HG03103 (cell line): ENCODE data around the gene THAP7.

ENCODE experiments used
- ATAC-seq: cut with Tn5 transposase; IDR thresholded peaks from one replicate; pipeline ENCODE4 v1.9.1; 2021; ENCODE audit warnings: low read depth; ENCODE audit not compliant: unreplicated experiment

Gene THAP7

GRCh38 chr22:20994128-20994901, 7.6 kb downstream of the THAP7 start:
- ATAC-seq: no peak

GRCh38 chr22:20993304-20994127, 8.4 kb downstream of the THAP7 start:
- no peak for ATAC-seq

- no peak for ATAC-seq
These were observed 9.2 kb downstream of the THAP7 start for GRCh38 chr22:20992456-20993303.

GRCh38 chr22:20992056-20992442, 9.9 kb downstream of the THAP7 start:
- no peak for ATAC-seq

- no peak for ATAC-seq
These were observed 10.5 kb downstream of the THAP7 start for GRCh38 chr22:20991252-20992055.

GRCh38 chr22:20990184-20991180, 11.4 kb downstream of the THAP7 start:
- no peak for ATAC-seq

- ATAC-seq: no peak
These were observed 12.4 kb downstream of the THAP7 start for GRCh38 chr22:20989323-20990138.

GRCh38 chr22:20988573-20989322, 13.2 kb downstream of the THAP7 start:
- no peak for ATAC-seq

- no peak for ATAC-seq
These were observed 14.5 kb downstream of the THAP7 start for GRCh38 chr22:20987375-20987774.

GRCh38 chr22:20986365-20986764, 15.6 kb downstream of the THAP7 start:
- ATAC-seq: no peak

GRCh38 chr22:20985720-20986119, 16.2 kb downstream of the THAP7 start:
- ATAC-seq: no peak

GRCh38 chr22:20983081-20983771, 18.7 kb downstream of the THAP7 start:
- ATAC-seq: no peak

GRCh38 chr22:20982563-20982882, 19.4 kb downstream of the THAP7 start:
- no peak for ATAC-seq

- peak; percentile 73 for ATAC-seq
These were observed 19.9 kb downstream of the THAP7 start, which contains the start of gene LZTR1 for GRCh38 chr22:20981787-20982562. TSS of gene LZTR1 (plus strand) at chr22:20982297. CDS start at chr22:20982372, 75 bp downstream.

GRCh38 chr22:20980938-20981722, 20.8 kb downstream of the THAP7 start:
- ATAC-seq: no peak
